SK-N-SH (cell line): ENCODE data around the gene TRIM46. TPM values are rescaled to one million over a fixed set of nuclear protein-coding genes. Genes with fewer than 3 reads are reported as not detected.
"Not testable (repeated sequence)": the region's sequence is repeated elsewhere in the genome, so short reads cannot be mapped to it uniquely, and the experiment has no call there.

ENCODE experiments used
- CTCF ChIA-PET: fragments of 300-600, 350-600 bp; formaldehyde crosslinking; extraction: SDS; loops from one replicate; lab custom pipeline; 2021; lab: Yijun Ruan, JAX
- POLR2A ChIA-PET: fragments of 350-600 bp; sonication (Branson Sonifier 250); formaldehyde crosslinking; extraction: SDS; loops from one replicate; lab custom pipeline; 2020; ENCODE audit warnings: antibody characterized with exemption, inconsistent platforms; lab: Yijun Ruan, JAX
- DNase-seq: peaks from one replicate; pipeline ENCODE4 v3.0.0; 2012
- H2AFZ ChIP-seq: fragments of 200-600 bp; sonication (generic); 2 replicates; pipeline ENCODE4 v1.8.1; 2016; ENCODE audit warnings: antibody characterized with exemption, mild to moderate bottlenecking, low read depth
- H3F3A ChIP-seq: fragments of 200-600 bp; sonication (generic); replicated peaks from 2 replicates; pipeline ENCODE3; 2016; ENCODE audit warnings: antibody characterized with exemption, mild to moderate bottlenecking; ENCODE audit not compliant: insufficient read depth
- H3K27ac ChIP-seq, 2 experiments: fragments of 200-500 bp in 1 of 2; fragments of 200-600 bp in 1 of 2; sonication (Bioruptor generic) in 1 of 2; sonication (generic), shearing (Covaris generic) in 1 of 2; 2 replicates each; pipeline versions ENCODE4 v1.5.1 to v1.6.1; 2014 to 2016; ENCODE audit warnings: low read depth in 2 of 2, inconsistent platforms in 1 of 2, low read length in 1 of 2, mild to moderate bottlenecking in 1 of 2, mixed read lengths in 1 of 2
- H3K27me3 ChIP-seq: fragments of 200-600 bp; sonication (generic), shearing (Covaris generic); 2 replicates; pipeline ENCODE4 v1.6.1; 2016; ENCODE audit warnings: mixed run types; ENCODE audit not compliant: insufficient read depth
- H3K36me3 ChIP-seq, 2 experiments: fragments of 200-500 bp in 1 of 2; fragments of 200-600 bp in 1 of 2; sonication (Bioruptor generic) in 1 of 2; sonication (generic) in 1 of 2; replicated peaks in 1 of 2; 2 replicates each; pipeline versions ENCODE3 to v1.5.1; 2014 to 2016; ENCODE audit warnings: low read length in 1 of 2, mild to moderate bottlenecking in 1 of 2; ENCODE audit not compliant: insufficient read depth in 2 of 2, control insufficient read depth in 1 of 2
- H3K4me1 ChIP-seq, 2 experiments: fragments of 200-500 bp in 1 of 2; fragments of 200-600 bp in 1 of 2; sonication (Bioruptor generic) in 1 of 2; sonication (generic), shearing (Covaris generic) in 1 of 2; 2 replicates each; pipeline versions ENCODE4 v1.5.1 to v1.6.1; 2014 to 2016; ENCODE audit warnings: low read depth in 1 of 2, low read length in 1 of 2, mixed run types in 1 of 2; ENCODE audit not compliant: insufficient read depth in 2 of 2, control insufficient read depth in 1 of 2
- H3K4me2 ChIP-seq: fragments of 200-600 bp; sonication (generic), shearing (Covaris generic); 2 replicates; pipeline ENCODE4 v1.6.1; 2017; ENCODE audit warnings: mixed run types
- H3K4me3 ChIP-seq, 2 experiments: fragments of 200-500 bp in 1 of 2; fragments of 200-600 bp in 1 of 2; sonication (Bioruptor generic) in 1 of 2; sonication (generic), shearing (Covaris generic) in 1 of 2; 2 replicates each; pipeline versions ENCODE4 v1.5.1 to v1.8.1; 2014 to 2016; ENCODE audit warnings: low read depth in 2 of 2, inconsistent platforms in 1 of 2, low read length in 1 of 2, mild to moderate bottlenecking in 1 of 2, mixed read lengths in 1 of 2, moderate library complexity in 1 of 2
- H3K79me2 ChIP-seq: fragments of 200-600 bp; sonication (generic); 2 replicates; pipeline ENCODE4 v1.8.1; 2017; ENCODE audit warnings: mild to moderate bottlenecking; ENCODE audit not compliant: insufficient read depth
- H3K9ac ChIP-seq: fragments of 200-600 bp; sonication (generic); 2 replicates; pipeline ENCODE4 v1.6.1; 2017; ENCODE audit warnings: mixed run types
- H3K9me2 ChIP-seq: fragments of 200-600 bp; sonication (generic); 2 replicates; pipeline ENCODE4 v1.6.1; 2017; ENCODE audit warnings: mixed run types
- H3K9me3 ChIP-seq: fragments of 200-600 bp; sonication (generic); 2 replicates; pipeline ENCODE4 v1.6.1; 2017; ENCODE audit warnings: mixed run types, mild to moderate bottlenecking, moderate library complexity
- H4K20me1 ChIP-seq: fragments of 200-600 bp; sonication (generic); 2 replicates; pipeline ENCODE4 v1.6.1; 2017; ENCODE audit warnings: mild to moderate bottlenecking, mixed run types; ENCODE audit not compliant: insufficient read depth
- ELF1 ChIP-seq: IDR thresholded peaks from 2 replicates; pipeline ENCODE4 v1.4.0; 2012
- EP300 ChIP-seq, 2 experiments: IDR thresholded peaks; 2 replicates each; pipeline versions ENCODE4 v1.4.0 to v1.6.1; 2012; ENCODE audit warnings: borderline replicate concordance in 1 of 2, low read depth in 1 of 2, low read length in 1 of 2
- GABPA ChIP-seq: IDR thresholded peaks from 2 replicates; pipeline ENCODE4 v1.4.0; 2012; ENCODE audit warnings: low read depth, mild to moderate bottlenecking
- MXI1 ChIP-seq: IDR thresholded peaks from 2 replicates; pipeline ENCODE4 v1.6.1; 2012; ENCODE audit warnings: mild to moderate bottlenecking, low read depth, low read length, improper control_type of control experiment
- RAD21 ChIP-seq: IDR thresholded peaks from 2 replicates; pipeline ENCODE4 v1.6.1; 2012; ENCODE audit warnings: mild to moderate bottlenecking, low read length
- YY1 ChIP-seq: IDR thresholded peaks from 2 replicates; pipeline ENCODE4 v1.4.0; 2012; ENCODE audit warnings: low read depth, mild to moderate bottlenecking
- WGBS: methylation state at CpG from one replicate; pipeline ENCODE4 v1.1.6; 2017; ENCODE audit warnings: low lambda C conversion rate; 5-methylcytosine and 5-hydroxymethylcytosine counted together
- polyA plus RNA-seq, 3 experiments: library from polyadenylated mRNA; depleted of rRNA; stranded (reverse); fragments of >200 nt; gene quantifications; 2 replicates each; pipeline ENCODE4 v1.2.3, GENCODE V29; 2012
- TF ChIP-seq, protein P1 (sequence below): fragments of 200-600 bp; sonication (generic); IDR thresholded peaks from 2 replicates; pipeline ENCODE4 v1.6.1; 2017; ENCODE audit warnings: antibody characterized with exemption, mild to moderate bottlenecking, moderate library complexity
- TF ChIP-seq, protein P2 (sequence below): fragments of 150-350 bp; IDR thresholded peaks from 2 replicates; pipeline ENCODE4 v1.6.1; 2017; ENCODE audit warnings: antibody characterized with exemption, low read length, low read depth, borderline replicate concordance
- TF ChIP-seq, protein P3 (sequence below): IDR thresholded peaks from 2 replicates; pipeline ENCODE4 v1.4.0; 2012; ENCODE audit warnings: low read depth, borderline replicate concordance

The TRIM46 gene
- polyA plus RNA-seq, 1 of the 3 experiments (the other 2 are of a cell fraction): 12.7 TPM

DNA sequence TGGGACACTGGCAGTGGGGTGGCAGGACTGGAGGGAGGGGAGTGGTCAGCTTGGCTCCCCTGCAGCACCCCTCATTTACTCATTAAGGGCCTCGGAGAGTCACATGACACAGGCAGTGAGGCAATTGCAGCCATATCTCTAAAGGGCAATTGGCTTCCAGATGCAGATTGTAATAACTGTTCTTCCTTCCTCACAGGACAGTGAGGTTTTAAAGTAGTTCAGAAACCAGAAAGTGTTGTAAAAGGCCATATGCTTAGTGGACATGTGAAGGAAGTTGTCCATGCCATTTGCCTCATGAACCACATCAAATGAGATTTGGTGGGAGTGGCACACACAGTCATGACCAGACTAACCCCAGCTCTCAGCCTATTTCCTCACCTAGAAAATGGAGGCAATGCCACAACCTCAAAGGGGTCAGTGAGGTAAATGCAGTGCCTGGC, 46.0 kb downstream of the TRIM46 start:
- CTCF ChIA-PET: interaction anchor here (0.6 to 2.7 kb wide), 5 partner anchors 10 to 130 kb away, joined by 3 to 9 read pairs (median 6); partner anchors contain the start of gene THBS3
- no peaks in the 10 kb centered on the region for H3K9me2 ChIP-seq
- no peak overlapping the region; the same call in 1 of the 2 replicates for H3K9ac ChIP-seq
- H3K4me2 ChIP-seq: no peak overlapping the region; the same call in 1 of the 2 replicates
- POLR2A ChIA-PET: interaction anchor here (0.6 to 2.6 kb wide), 4 partner anchors 10 to 436 kb away, joined by 3 to 11 read pairs (median 4); partner anchors contain the start of genes MTX1 and THBS3
- H3F3A ChIP-seq: peaks cover 16% of the 10 kb centered on the region
- peak overlapping the region; percentile 76; the same call in 1 of the 2 replicates for H2AFZ ChIP-seq
- TF ChIP-seq, protein P1, sequence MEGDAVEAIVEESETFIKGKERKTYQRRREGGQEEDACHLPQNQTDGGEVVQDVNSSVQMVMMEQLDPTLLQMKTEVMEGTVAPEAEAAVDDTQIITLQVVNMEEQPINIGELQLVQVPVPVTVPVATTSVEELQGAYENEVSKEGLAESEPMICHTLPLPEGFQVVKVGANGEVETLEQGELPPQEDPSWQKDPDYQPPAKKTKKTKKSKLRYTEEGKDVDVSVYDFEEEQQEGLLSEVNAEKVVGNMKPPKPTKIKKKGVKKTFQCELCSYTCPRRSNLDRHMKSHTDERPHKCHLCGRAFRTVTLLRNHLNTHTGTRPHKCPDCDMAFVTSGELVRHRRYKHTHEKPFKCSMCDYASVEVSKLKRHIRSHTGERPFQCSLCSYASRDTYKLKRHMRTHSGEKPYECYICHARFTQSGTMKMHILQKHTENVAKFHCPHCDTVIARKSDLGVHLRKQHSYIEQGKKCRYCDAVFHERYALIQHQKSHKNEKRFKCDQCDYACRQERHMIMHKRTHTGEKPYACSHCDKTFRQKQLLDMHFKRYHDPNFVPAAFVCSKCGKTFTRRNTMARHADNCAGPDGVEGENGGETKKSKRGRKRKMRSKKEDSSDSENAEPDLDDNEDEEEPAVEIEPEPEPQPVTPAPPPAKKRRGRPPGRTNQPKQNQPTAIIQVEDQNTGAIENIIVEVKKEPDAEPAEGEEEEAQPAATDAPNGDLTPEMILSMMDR: no peak
- TF ChIP-seq, protein P2, sequence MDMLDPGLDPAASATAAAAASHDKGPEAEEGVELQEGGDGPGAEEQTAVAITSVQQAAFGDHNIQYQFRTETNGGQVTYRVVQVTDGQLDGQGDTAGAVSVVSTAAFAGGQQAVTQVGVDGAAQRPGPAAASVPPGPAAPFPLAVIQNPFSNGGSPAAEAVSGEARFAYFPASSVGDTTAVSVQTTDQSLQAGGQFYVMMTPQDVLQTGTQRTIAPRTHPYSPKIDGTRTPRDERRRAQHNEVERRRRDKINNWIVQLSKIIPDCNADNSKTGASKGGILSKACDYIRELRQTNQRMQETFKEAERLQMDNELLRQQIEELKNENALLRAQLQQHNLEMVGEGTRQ: peak; percentile 82
- TF ChIP-seq RAD21 (no peak), YY1 (peak; percentile 93), EP300 (IDR thresholded peaks at IDR 0.05; ENCODE audit: borderline replicate concordance in 1 of 2, low read depth in 1 of 2, low read length in 1 of 2) (no peak), MXI1 (peak; percentile 8; the same call in 1 of the 2 replicates), ELF1 (0 out of 2 replicates have a peak, but pooled peaks have one; percentile 16), GABPA (no peak)
- TF ChIP-seq, protein P3, sequence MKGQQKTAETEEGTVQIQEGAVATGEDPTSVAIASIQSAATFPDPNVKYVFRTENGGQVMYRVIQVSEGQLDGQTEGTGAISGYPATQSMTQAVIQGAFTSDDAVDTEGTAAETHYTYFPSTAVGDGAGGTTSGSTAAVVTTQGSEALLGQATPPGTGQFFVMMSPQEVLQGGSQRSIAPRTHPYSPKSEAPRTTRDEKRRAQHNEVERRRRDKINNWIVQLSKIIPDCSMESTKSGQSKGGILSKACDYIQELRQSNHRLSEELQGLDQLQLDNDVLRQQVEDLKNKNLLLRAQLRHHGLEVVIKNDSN: peak; percentile 92
- no peaks in the 10 kb centered on the region for H3K27me3 ChIP-seq
- H3K27ac ChIP-seq: peak overlapping the region in 1 of 2 experiments; percentile 71; a peak in 1 of 4 replicates
- peaks cover 9% of the 10 kb centered on the region; the same call in 1 of the 2 replicates for H3K79me2 ChIP-seq
- peaks cover 0 to 7% of the 10 kb centered on the region in 2 experiments for H3K36me3 ChIP-seq
- peaks cover 0 to 14% of the 10 kb centered on the region in 2 experiments; a peak in 2 of 4 replicates for H3K4me1 ChIP-seq
- H4K20me1 ChIP-seq: no peaks in the 10 kb centered on the region
- DNase-seq: peak; percentile 67
- WGBS: 11% methylated on average over 1 of the region's 1 CpG
- no peak overlapping the region; a peak in 1 of 4 replicates for H3K4me3 ChIP-seq
- no peaks in the 10 kb centered on the region for H3K9me3 ChIP-seq

DNA sequence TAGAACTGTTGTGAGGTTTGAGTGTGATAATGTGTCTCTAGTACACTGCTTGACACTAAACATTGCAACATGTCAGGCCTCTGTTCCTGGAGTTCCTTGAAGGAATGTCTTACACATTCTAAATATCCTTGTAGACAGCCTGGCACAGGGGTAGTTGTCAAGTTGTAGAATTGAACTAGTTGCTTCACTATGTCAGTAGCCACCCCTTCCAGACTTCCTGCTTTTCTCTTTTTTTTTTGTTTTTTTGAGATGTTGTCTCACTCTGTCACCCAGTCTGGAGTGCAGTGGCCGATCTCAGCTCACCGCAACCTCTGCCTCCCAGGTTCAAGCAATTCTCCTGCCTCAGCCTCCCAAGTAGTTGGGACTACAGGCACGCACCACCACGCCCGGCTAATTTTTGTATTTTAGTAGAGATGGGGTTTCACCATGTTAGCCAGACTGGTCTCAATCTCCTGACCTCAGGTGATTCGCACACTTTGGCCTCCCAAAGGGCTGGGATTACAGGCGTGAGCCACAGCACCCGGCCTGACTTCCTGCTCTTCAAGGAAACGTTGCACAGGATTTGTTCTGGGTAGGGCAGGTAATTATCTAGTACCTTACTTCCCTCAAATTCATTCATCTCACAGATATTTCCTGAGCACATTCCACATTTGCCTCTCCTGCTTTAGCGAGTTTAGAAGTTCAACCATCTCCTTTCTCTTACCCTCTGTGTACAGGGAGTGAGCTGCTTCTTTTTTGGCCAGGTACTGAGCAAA, 46.7 kb downstream of the TRIM46 start:
- H3K4me2 ChIP-seq, H3K9me2 ChIP-seq, H3K9me3 ChIP-seq, H4K20me1 ChIP-seq, H3K4me3 ChIP-seq, DNase-seq, H3K36me3 ChIP-seq, H3K27ac ChIP-seq, H3K9ac ChIP-seq, H3K27me3 ChIP-seq, POLR2A ChIA-PET: not testable (repeated sequence)
- WGBS: 92% methylated on average over 10 of the region's 10 CpGs
- CTCF ChIA-PET: interaction anchor here (1.6 to 2.7 kb wide), 2 partner anchors 13 to 30 kb away, joined by 9 read pairs; partner anchors contain the start of gene THBS3
- Histone ChIP-seq H3K4me1 (peaks cover 2 to 14% of the 10 kb centered on the region in 2 experiments; a peak in 3 of 4 replicates), H3F3A (peaks cover 23% of the 10 kb centered on the region), H3K79me2 (peaks cover 11% of the 10 kb centered on the region; the same call in 1 of the 2 replicates), H2AFZ (0 out of 2 replicates have a peak overlapping the region, but pooled peaks have one; percentile 76)
